Stimulated activated CD8-positive, alpha-beta memory T cell treated with anti-CD3 and anti-CD28 coated beads, Interleukin-7, amount 100 ng/mL, for 4 hours (primary cell): ENCODE results near the gene RNF138.
"Not testable (repeated sequence)": the region's sequence is repeated elsewhere in the genome, so short reads cannot be mapped to it uniquely, and the experiment has no call there.

Experiments used
- DNase-seq, 2 donors: peaks; one replicate each; pipeline ENCODE4 v3.0.0-alpha.2; 2020; ENCODE audit warnings: low read depth in 2 of 2

Gene RNF138

DNA sequence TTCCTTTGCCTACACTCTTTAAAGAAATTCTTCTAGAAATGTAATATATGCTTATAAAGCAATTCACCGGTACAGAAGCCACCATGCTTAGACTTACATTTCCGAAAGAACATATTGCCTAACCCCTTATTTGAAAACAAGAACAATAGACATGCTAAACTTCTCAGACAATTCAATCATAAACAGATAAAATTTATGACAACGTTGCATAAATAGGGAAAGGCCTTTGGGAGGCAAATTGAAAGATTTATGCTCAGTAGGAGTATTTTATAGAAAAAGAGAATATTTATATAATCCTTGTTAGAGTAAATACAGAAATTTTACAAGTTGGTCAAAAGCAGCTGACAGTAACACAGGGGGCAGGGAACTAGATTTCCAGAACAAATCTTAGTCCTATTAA is 82.0 kb downstream of the RNF138 start:
- DNase-seq: no peak

DNA sequence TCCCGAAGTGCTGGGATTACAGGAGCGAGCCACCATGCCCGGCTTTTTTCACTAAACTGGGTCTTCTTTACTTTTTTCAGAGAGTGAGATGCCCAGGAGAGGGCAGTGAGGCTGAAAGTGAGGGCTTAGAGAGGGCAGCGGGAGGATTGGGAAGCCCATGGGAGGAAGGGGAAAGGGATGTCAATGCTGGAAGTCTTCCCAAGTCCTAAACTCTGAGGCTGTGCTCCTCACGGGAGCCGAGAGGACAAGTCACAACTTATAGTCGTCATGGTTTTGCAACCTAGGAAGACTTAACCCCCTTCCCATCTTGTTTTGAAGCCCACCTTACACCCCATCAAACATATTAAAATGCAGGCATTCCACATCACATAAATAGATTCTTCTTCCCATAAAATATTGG is 83.0 kb downstream of the RNF138 start:
- DNase-seq: no peak

GRCh38 chr18:32175265-32175664 is 83.6 kb downstream of the RNF138 start:
- no peak for DNase-seq

GRCh38 chr18:32176745-32177144 is 85.1 kb downstream of the RNF138 start:
- DNase-seq: not testable (repeated sequence)

- DNase-seq: no peak
These were observed 85.9 kb downstream of the RNF138 start for GRCh38 chr18:32177530-32177929.
